ENCODE data around the gene GAN. TPM values are rescaled to one million over a fixed set of nuclear protein-coding genes. Genes with fewer than 3 reads are reported as not detected.

Gene GAN
- total and polyA plus RNA-seq, 2 donors (not counting 1 experiment from before 2014, with no cell fraction given) = 0.79 to 6.9 TPM

DNA sequence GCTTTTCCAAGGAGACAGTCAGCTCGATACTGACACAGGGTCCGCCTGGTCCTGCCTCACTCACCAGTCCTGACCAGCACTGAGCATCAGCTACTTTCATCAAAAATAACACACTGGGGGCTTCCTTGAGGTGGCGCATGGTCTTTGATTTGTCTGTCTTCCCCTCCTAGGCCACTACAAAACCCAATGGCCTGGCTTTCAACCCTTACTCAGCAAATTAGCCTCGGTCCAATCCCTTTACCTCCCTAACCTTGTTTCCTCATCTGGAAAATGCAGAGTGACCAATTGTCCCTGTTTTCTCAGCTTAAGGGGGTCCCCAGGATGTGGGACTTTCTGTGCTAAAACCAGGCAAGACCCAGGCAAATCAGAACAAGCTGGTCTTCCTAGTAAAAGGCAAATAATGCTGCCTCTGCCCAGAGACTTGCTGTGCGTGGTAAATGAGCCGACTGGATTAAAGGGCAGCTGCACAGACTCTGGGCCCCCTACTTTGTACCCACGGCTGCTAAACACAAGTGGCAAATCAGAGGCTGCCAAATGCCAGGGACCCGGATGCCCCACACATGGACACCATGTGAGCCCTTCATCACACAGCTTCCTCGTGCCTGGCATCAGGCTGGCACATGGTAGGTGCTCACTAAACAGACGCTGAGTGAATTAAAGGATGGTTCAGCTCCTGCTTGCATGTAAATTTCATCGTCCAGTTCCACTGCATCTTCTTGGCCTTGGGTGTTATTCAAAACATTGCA lies 98.7 kb downstream of the GAN start:
- no peaks in the 10 kb centered on the region for H3K27me3 ChIP-seq (replicated peaks in 1 of 4; ENCODE audit: control extremely low read depth in 1 of 4, control insufficient read depth in 3 of 4, insufficient read depth in 4 of 4, low read length in 3 of 4)
- no peaks in the 10 kb centered on the region for H3K9me3 ChIP-seq (ENCODE audit: control extremely low read depth in 1 of 3, control insufficient read depth in 2 of 3, insufficient read depth in 1 of 3, low read length in 2 of 3)
- no peaks in the 10 kb centered on the region for H4K20me1 ChIP-seq (ENCODE audit: control insufficient read depth, insufficient read depth, low read length, poor library complexity, severe bottlenecking)
- Mint-ChIP-seq H3K4me1 (no peaks in the 10 kb centered on the region), H3K27ac (no peak overlapping the region), H3K27me3 (peaks cover 8% of the 10 kb centered on the region), H3K4me3 (no peak overlapping the region), H3K9me3 (ENCODE audit: insufficient read depth) (no peaks in the 10 kb centered on the region)
- CTCF ChIA-PET = interaction anchor here (0.6 to 2.2 kb wide), 3 partner anchors 9 to 15 kb away, joined by 3 to 10 read pairs (median 4); no protein-coding TSS in a partner anchor
- H3K79me2 ChIP-seq (ENCODE audit: control insufficient read depth, insufficient read depth, low read length) = no peaks in the 10 kb centered on the region
- no peak overlapping the region for H3K9ac ChIP-seq (ENCODE audit: low read length)
- H3K36me3 ChIP-seq (replicated peaks in 1 of 2; ENCODE audit: control extremely low read depth in 1 of 2, control insufficient read depth in 1 of 2, extremely low read depth in 1 of 2, insufficient read depth in 2 of 2, low read length in 1 of 2) = no peaks in the 10 kb centered on the region
- 90% methylated on average over 11 of the region's 11 CpGs for WGBS (ENCODE audit: insufficient coverage)
- H3K4me3 ChIP-seq (ENCODE audit: control extremely low read depth in 1 of 5, extremely low read depth in 1 of 5, insufficient read depth in 1 of 5, low read depth in 2 of 5, low read length in 4 of 5) = no peak overlapping the region
- no peak overlapping the region for H2AFZ ChIP-seq (ENCODE audit: insufficient read depth, low read depth, low read length, poor library complexity, severe bottlenecking)
- intact Hi-C loops (cut with micrococcal nuclease) = no loop called here
- H3K27ac ChIP-seq (ENCODE audit: low read length in 2 of 2) = no peak overlapping the region
- POLR2A ChIA-PET = interaction anchor here (1.0 kb wide), 1 partner anchor 86 kb away, joined by 3 read pairs; no protein-coding TSS in a partner anchor
- no peaks in the 10 kb centered on the region for H3K4me1 ChIP-seq (ENCODE audit: control insufficient read depth in 2 of 2, insufficient read depth in 2 of 2, low read length in 2 of 2)
- DNase-seq (no peak), ATAC-seq (ENCODE audit: low read depth) (no peak)
- no peak overlapping the region for H3K4me2 ChIP-seq (replicated peaks; ENCODE audit: low read depth, low read length, poor library complexity, severe bottlenecking)
- TF ChIP-seq, protein P1, sequence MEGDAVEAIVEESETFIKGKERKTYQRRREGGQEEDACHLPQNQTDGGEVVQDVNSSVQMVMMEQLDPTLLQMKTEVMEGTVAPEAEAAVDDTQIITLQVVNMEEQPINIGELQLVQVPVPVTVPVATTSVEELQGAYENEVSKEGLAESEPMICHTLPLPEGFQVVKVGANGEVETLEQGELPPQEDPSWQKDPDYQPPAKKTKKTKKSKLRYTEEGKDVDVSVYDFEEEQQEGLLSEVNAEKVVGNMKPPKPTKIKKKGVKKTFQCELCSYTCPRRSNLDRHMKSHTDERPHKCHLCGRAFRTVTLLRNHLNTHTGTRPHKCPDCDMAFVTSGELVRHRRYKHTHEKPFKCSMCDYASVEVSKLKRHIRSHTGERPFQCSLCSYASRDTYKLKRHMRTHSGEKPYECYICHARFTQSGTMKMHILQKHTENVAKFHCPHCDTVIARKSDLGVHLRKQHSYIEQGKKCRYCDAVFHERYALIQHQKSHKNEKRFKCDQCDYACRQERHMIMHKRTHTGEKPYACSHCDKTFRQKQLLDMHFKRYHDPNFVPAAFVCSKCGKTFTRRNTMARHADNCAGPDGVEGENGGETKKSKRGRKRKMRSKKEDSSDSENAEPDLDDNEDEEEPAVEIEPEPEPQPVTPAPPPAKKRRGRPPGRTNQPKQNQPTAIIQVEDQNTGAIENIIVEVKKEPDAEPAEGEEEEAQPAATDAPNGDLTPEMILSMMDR (IDR thresholded peaks at IDR 0.05) = no peak
- no peak for TF ChIP-seq EZH2 (IDR thresholded peaks at IDR 0.05; ENCODE audit: borderline replicate concordance, insufficient read depth, low read depth, low read length, poor library complexity, severe bottlenecking)

DNA sequence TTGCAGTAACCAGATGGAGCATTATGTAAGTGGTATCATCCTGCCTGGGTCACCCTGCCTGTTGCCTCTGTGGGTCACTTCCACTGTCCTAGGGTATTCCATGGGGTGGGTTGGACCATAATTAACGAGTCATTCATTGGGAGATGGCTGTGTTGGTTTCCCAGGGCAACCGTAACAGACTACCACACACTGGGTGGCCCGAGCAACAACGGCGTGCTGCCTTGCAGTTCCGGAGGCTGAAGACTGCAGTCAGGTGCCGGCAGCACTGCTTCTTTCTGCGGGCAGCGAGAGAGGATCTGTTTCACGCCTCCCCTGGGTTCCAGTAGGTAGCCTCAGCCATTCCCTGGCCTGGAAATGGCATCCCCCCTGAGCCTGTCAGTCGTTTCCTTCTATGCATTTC lies 101.0 kb downstream of the GAN start:
- Histone ChIP-seq H3K79me2 (ENCODE audit: control insufficient read depth, insufficient read depth, low read length) (no peaks in the 10 kb centered on the region), H3K9ac (ENCODE audit: low read length) (no peak overlapping the region), H3K27ac (ENCODE audit: low read length in 2 of 2) (no peak overlapping the region), H3K9me3 (ENCODE audit: control extremely low read depth in 1 of 3, control insufficient read depth in 2 of 3, insufficient read depth in 1 of 3, low read length in 2 of 3) (no peaks in the 10 kb centered on the region), H3K36me3 (replicated peaks in 1 of 2; ENCODE audit: control extremely low read depth in 1 of 2, control insufficient read depth in 1 of 2, extremely low read depth in 1 of 2, insufficient read depth in 2 of 2, low read length in 1 of 2) (no peaks in the 10 kb centered on the region), H3K4me1 (ENCODE audit: control insufficient read depth in 2 of 2, insufficient read depth in 2 of 2, low read length in 2 of 2) (peaks cover 0 to under 1% of the 10 kb centered on the region in 2 donors), H3K4me2 (replicated peaks; ENCODE audit: low read depth, low read length, poor library complexity, severe bottlenecking) (no peak overlapping the region), H3K4me3 (ENCODE audit: control extremely low read depth in 1 of 5, extremely low read depth in 1 of 5, insufficient read depth in 1 of 5, low read depth in 2 of 5, low read length in 4 of 5) (no peak overlapping the region), H2AFZ (ENCODE audit: insufficient read depth, low read depth, low read length, poor library complexity, severe bottlenecking) (no peak overlapping the region), H3K27me3 (replicated peaks in 1 of 4; ENCODE audit: control extremely low read depth in 1 of 4, control insufficient read depth in 3 of 4, insufficient read depth in 4 of 4, low read length in 3 of 4) (no peaks in the 10 kb centered on the region), H4K20me1 (ENCODE audit: control insufficient read depth, insufficient read depth, low read length, poor library complexity, severe bottlenecking) (no peaks in the 10 kb centered on the region)
- H3K4me3 Mint-ChIP-seq = no peak overlapping the region
- POLR2A ChIA-PET = no interaction called here
- H3K9me3 Mint-ChIP-seq (ENCODE audit: insufficient read depth) = no peaks in the 10 kb centered on the region
- CTCF ChIA-PET = interaction anchor here (1.0 kb wide), 1 partner anchor 322 kb away, joined by 3 read pairs; no protein-coding TSS in a partner anchor
- intact Hi-C loops (cut with micrococcal nuclease) = no loop called here
- no peak for DNase-seq
- no peak overlapping the region for H3K27ac Mint-ChIP-seq
- 90% methylated on average over 11 of the region's 11 CpGs for WGBS (ENCODE audit: insufficient coverage)
- H3K4me1 Mint-ChIP-seq = peaks cover 3% of the 10 kb centered on the region
- no peak for TF ChIP-seq EZH2 (IDR thresholded peaks at IDR 0.05; ENCODE audit: borderline replicate concordance, insufficient read depth, low read depth, low read length, poor library complexity, severe bottlenecking)
- TF ChIP-seq, protein P1 (IDR thresholded peaks at IDR 0.05) = no peak
- ATAC-seq (ENCODE audit: low read depth) = no peak
- no peaks in the 10 kb centered on the region for H3K27me3 Mint-ChIP-seq
